Measurements from ENCODE around the gene U2AF1L4.

U2AF1L4 gene

DNA sequence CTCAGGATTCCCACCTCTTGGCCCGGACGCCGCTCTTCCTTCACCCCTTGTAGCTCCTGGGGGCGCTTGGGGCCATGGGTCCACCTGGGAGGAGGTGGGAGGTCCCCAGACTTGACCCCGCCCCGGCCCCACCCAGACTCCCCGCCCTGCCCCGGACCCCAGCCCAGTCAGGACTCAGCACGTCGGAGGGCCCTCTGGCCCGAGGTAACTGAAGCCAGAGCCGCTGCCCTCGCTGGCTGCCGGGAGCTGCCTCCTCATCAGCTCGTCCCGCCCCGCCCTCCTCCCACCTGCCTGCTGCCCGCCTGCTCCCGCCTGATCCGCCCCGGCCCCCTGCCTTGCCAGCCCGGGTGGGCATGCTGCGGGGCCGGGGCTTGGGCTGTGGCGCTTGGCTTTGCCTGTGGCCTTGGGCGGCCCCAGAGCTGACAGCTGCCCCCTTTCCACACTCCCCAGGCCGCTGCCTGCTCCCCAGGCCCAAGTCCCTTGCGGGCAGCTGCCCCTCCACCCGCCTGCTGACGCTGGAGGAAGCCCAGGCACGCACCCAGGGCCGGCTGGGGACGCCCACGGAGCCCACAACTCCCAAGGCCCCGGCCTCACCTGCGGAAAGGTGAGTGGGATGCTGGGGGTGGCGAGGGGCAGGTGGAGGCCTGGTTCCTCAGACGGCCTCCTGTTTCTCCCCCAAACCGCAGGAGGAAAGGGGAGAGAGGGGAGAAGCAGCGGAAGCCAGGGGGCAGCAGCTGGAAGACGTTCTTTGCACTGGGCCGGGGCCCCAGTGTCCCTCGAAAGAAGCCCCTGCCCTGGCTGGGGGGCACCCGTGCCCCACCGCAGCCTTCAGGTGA is 39.5 kb upstream of the U2AF1L4 start:
- TF ChIP-seq, protein P1, sequence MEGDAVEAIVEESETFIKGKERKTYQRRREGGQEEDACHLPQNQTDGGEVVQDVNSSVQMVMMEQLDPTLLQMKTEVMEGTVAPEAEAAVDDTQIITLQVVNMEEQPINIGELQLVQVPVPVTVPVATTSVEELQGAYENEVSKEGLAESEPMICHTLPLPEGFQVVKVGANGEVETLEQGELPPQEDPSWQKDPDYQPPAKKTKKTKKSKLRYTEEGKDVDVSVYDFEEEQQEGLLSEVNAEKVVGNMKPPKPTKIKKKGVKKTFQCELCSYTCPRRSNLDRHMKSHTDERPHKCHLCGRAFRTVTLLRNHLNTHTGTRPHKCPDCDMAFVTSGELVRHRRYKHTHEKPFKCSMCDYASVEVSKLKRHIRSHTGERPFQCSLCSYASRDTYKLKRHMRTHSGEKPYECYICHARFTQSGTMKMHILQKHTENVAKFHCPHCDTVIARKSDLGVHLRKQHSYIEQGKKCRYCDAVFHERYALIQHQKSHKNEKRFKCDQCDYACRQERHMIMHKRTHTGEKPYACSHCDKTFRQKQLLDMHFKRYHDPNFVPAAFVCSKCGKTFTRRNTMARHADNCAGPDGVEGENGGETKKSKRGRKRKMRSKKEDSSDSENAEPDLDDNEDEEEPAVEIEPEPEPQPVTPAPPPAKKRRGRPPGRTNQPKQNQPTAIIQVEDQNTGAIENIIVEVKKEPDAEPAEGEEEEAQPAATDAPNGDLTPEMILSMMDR (conservative IDR thresholded peaks at IDR 0.05; ENCODE audit: low read depth, low read length) = no peak
- DNase-seq (ENCODE audit: low read depth) = no peak
- no peak overlapping the region for H3K4me3 ChIP-seq (ENCODE audit: low read length)

DNA sequence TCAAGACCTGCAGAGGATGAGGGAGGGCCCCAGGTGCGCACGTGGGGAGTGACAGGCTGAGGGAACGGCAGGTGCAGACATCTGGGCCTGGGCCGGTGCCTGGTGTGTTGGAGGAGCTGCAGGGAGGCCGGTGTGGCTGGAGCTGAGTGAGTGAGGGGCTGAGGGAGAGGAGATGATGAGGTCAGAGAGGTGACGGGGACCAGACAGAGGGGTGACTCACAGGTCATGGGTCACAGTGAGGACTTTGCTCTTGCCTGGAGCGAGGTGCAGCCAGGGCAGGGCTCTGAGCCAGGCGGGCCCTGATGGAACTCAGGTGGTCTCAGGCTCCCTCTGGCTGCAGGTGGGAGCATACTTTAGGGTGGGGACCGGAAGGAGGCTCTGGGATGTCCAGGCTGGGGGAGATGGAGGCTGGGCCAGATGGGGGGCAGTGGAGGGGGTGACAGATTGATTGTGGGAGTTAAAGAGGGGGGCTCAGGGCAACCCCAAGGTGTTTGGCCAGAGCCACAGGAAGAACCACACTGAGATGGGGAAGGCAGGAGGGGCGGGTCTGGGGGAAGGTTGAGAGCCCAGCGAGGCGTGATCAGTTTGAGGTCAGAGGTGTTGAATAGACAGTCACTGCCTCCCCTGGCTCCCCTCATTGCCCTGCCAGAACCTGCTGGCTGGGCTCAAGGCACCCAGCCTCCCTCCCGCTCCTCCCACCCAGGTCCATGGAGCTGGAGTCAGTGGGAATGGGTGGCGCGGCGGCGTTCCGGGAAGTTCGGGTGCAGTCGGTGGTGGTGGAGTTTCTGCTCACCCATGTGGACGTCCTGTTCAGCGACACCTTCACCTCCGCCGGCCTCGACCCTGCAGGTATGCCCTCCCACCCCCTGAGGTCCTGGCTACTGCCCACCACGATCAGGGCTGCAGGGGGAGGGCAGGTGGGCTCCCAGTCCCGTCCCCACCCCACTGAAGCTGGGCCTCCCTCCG is 38.5 kb upstream of the U2AF1L4 start:
- H3K4me3 ChIP-seq (ENCODE audit: low read length) = no peak overlapping the region
- DNase-seq (ENCODE audit: low read depth) = no peak
- TF ChIP-seq, protein P1 (conservative IDR thresholded peaks at IDR 0.05; ENCODE audit: low read depth, low read length) = no peak

DNA sequence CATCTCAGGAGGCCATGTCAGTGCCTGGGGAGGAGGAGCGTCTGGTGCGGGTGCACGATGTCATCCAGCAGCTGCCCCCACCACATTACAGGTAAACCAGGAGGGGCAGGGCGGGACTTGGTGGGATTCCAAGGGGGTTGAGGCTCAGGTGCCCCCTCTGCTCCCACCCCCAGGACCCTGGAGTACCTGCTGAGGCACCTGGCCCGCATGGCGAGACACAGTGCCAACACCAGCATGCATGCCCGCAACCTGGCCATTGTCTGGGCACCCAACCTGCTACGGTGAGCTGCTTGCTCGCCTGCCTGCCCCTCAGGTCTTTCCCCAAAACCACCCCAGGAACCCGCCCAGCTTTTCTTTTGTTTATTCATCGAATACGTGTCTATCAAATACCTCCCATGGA is 37.4 kb upstream of the U2AF1L4 start:
- no peak for DNase-seq (ENCODE audit: low read depth)
- no peak overlapping the region for H3K4me3 ChIP-seq (ENCODE audit: low read length)
- TF ChIP-seq, protein P1 (conservative IDR thresholded peaks at IDR 0.05; ENCODE audit: low read depth, low read length) = no peak

DNA sequence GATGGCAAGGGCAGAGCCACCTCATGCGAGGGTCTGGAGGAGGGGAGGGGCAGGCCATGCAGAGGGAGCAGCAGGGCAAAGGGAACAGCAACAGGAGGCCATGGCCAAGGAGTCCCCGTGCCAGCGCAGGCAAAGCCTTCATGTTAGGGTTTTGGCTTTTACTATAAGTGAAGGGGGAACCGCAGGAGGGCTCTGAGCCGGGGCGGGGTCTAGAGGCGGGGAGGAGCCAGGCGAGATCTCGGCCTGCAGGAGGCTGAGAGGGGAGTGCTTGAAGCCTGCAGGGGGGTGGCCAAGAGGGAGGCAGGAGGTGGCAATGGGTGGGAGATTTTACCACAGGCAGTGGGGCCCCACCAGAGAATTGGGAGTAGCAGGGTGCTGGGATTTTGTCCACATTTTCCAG is 36.4 kb upstream of the U2AF1L4 start:
- no peak for DNase-seq (ENCODE audit: low read depth)
- TF ChIP-seq, protein P1 (conservative IDR thresholded peaks at IDR 0.05; ENCODE audit: low read depth, low read length) = no peak
- H3K4me3 ChIP-seq (ENCODE audit: low read length) = no peak overlapping the region

DNA sequence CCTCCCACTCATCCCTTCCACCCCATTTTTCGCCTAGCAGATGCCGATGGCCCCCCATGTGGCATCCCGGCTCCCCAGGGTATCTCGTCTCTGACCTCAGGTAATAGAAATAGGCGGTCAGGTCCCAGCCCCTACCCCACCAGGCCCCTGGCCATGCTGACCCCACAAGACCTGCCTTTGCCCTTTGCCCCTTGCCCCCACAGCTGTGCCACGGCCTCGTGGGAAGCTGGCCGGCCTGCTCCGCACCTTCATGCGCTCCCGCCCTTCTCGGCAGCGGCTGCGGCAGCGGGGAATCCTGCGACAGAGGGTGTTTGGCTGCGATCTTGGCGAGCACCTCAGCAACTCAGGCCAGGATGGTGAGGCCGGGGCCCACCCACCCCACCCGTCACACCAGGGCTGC is 35.5 kb upstream of the U2AF1L4 start:
- TF ChIP-seq, protein P1 (conservative IDR thresholded peaks at IDR 0.05; ENCODE audit: low read depth, low read length) = no peak
- DNase-seq (ENCODE audit: low read depth) = no peak
- H3K4me3 ChIP-seq (ENCODE audit: low read length) = no peak overlapping the region

DNA sequence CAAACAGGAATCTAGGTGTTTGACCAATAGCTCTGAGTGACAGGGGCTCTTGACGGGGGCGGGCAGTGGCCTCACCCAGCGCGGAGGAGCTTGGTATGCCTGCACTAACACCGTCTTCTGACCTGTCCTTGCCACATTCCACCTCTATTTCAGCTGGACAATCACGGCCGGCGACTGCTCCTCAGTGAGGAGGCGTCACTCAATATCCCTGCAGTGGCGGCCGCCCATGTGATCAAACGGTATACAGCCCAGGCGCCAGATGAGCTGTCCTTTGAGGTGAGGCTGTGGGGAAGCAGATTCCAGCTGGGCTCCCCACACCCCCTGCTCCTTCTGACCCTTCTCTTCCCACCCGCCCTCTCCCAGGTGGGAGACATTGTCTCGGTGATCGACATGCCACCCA is 34.8 kb upstream of the U2AF1L4 start:
- no peak for DNase-seq (ENCODE audit: low read depth)
- H3K4me3 ChIP-seq (ENCODE audit: low read length) = no peak overlapping the region
- TF ChIP-seq, protein P1 (conservative IDR thresholded peaks at IDR 0.05; ENCODE audit: low read depth, low read length) = no peak

Measured in retinal pigment epithelial cell (primary cell).